H54 (cell line): ENCODE results near the gene C1R.
A peak's percentile ranks its signal among the peaks of the same experiment; 100 is the strongest.

ENCODE experiments used
- DNase-seq: peaks from one replicate; pipeline ENCODE4 v3.0.0; 2011; ENCODE audit warnings: low spot score, mixed read lengths; ENCODE audit not compliant: insufficient read length
- FAIRE-seq: peaks from 3 replicates; lab custom pipeline; 2011; peaks lifted over from hg19 to GRCh38; lab: Jason Lieb, UNC
- POLR2A ChIP-seq: IDR thresholded peaks from 2 replicates; pipeline ENCODE4 v1.6.1; 2011; ENCODE audit warnings: low read depth, mild to moderate bottlenecking, low read length

C1R gene

DNA sequence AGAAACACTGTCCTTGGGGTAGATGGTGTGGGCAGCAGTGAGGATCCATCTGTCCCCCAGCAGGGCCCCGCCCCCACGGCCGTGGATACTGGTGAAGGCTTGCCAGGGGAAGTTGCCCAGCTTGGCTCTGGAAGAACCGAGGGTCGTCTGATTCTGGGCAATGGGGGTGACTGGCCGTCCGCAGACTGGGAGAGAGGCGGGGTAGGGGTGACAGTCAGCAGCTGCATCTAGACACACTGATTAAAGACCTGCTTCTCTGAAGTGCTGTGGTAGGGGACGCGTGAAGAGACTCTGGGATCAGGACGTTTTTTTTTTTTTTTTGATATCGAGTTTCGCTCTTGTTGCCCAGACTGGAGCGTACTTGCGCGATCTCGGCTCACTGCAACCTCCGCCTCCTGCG is 4.7 kb upstream of the C1R start:
- DNase-seq (no peak), FAIRE-seq (no peak)
- no peak for TF ChIP-seq POLR2A

- no peak for FAIRE-seq
- no peak for TF ChIP-seq POLR2A
- no peak for DNase-seq
These were observed 4.0 kb upstream of the C1R start for GRCh38 chr12:7096006-7096932.

GRCh38 chr12:7093892-7094291 is 1.6 kb upstream of the C1R start:
- DNase-seq (no peak), FAIRE-seq (no peak)
- TF ChIP-seq POLR2A, result no peak

- DNase-seq, result no peak
- no peak for TF ChIP-seq POLR2A
- no peak for FAIRE-seq
These were observed 1.2 kb upstream of the C1R start for GRCh38 chr12:7093486-7093885.

- no peak for FAIRE-seq
- no peak for TF ChIP-seq POLR2A
- DNase-seq, result no peak
These were observed 778 bp upstream of the C1R start for GRCh38 chr12:7092986-7093460.

GRCh38 chr12:7091660-7092228 is 501 bp downstream of the C1R start:
- TF ChIP-seq POLR2A, result no peak
- FAIRE-seq, result no peak
- DNase-seq, result no peak

GRCh38 chr12:7091171-7091570 is 1.1 kb downstream of the C1R start:
- TF ChIP-seq POLR2A, result no peak
- FAIRE-seq (no peak), DNase-seq (no peak)

GRCh38 chr12:7090222-7090998 is 1.8 kb downstream of the C1R start:
- DNase-seq, result peak; percentile 35
- FAIRE-seq, result no peak
- TF ChIP-seq POLR2A, result no peak

DNA sequence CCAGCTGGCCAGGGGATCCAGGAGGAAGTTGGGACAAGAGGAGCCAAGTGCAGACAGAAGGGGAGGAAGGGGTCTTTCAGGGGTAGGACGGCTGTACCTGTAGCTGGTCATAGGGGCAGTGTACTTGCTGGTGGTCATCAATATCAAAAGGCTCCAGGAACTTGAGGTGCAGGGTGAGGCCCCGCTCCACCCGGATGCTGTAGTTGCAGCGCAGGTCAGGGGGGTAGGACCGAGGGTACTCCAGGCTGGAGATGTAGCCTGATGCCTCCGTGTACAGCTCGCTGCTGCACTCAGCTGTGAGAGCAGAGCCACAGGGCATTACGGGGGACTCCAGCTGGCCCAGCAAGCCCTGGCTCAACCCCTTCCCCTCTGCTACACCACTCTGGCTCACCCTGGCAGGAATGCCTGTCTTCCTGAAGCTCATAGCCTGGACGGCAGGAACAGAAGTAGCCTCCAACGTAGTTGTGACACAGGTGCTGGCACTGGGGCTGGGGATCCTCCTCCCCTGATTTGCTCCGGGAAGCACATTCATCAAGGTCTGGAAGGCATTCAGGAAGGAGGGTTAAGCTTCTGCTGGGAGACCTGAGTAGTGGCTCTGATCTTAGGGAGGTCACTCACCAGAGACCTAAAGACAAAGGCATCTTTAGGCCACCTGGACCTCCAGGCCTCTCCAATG is 2.9 kb downstream of the C1R start:
- DNase-seq, result no peak
- no peak for FAIRE-seq
- TF ChIP-seq POLR2A, result no peak

DNA sequence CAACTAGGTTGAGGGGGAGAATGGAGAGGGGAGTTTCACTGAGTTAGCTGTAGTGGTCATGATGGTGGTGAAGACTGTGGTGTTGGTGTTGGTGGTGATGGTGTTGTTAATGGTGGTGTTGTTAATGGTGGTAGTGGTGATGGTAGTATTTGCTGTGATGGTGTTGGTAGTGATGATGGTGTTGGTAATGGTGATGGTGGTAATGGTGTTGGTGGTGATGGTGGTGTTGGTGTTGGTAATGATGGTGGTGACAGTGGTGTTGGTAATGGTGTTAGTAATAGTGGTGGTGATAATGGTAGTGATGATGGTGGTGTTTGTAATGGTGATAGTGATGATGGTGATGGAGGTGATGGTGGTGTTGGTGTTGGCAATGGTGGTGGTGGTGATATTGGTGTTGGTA is 9.1 kb downstream of the C1R start:
- no peak for DNase-seq
- TF ChIP-seq POLR2A, result no peak
- FAIRE-seq, result no peak

- no peak for FAIRE-seq
- no peak for TF ChIP-seq POLR2A
These were observed 11.2 kb downstream of the C1R start for GRCh38 chr12:7081037-7081436.

GRCh38 chr12:7079826-7080125 is 12.5 kb downstream of the C1R start:
- DNase-seq, result no peak
- FAIRE-seq, result no peak
- no peak for TF ChIP-seq POLR2A

More at GRCh38 chr12:7081037-7081436, 11.2 kb downstream of the C1R start:
- DNase-seq, result no peak

- FAIRE-seq (no peak), DNase-seq (no peak)
- TF ChIP-seq POLR2A, result no peak
These were observed 14.1 kb downstream of the C1R start for GRCh38 chr12:7078163-7078562.
